Superior temporal gyrus (tissue), 1 donor: ENCODE measurements around the gene JOSD2.

Experiments used
- DNase-seq: peaks from one replicate; pipeline ENCODE4 v3.0.0-alpha.2; 2016; ENCODE audit errors: extremely low spot score

The JOSD2 gene

GRCh38 chr19:50514346-50515167 lies 3.6 kb upstream of the JOSD2 start:
- DNase-seq = peak; percentile 84

DNA sequence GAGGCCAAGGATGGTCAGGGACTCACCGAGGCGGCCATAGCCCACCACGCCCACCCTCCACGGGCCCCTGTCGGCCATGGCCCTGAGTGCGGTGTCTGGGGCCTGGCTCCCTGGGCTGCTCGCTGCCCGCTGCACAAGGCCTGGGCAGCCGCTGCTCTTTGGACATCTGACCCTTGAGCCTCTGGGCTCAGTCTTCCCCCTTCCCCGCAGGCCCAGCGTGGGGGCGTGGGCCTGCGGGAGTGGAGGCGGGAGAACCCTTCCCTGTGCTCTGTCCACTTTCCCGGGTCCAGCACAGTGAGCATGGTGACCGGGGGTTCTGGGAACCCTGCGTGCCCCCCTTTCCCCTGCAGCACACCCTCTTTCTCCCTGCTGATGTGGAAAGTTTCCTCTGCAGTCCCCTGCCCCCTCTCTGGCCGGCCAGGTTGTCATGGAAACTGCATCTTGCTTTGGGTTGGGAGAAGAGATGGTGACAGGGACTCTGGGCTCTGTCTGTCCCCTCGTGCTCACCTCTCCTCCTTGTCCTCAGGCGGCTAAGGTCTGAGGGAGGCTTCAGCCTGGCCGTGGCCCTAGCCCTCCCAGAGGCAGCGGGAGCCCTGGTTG lies 2.9 kb upstream of the JOSD2 start, which contains the start of gene ASPDH:
TSS of gene ASPDH (minus strand) at position 168 of the 600 bp plus-strand sequence. CDS start at position 78, 90 bp downstream.
- no peak for DNase-seq

- no peak for DNase-seq
These were observed 2.2 kb upstream of the JOSD2 start for GRCh38 chr19:50512999-50513745.

GRCh38 chr19:50512112-50512998 lies 1.4 kb upstream of the JOSD2 start:
- no peak for DNase-seq

DNA sequence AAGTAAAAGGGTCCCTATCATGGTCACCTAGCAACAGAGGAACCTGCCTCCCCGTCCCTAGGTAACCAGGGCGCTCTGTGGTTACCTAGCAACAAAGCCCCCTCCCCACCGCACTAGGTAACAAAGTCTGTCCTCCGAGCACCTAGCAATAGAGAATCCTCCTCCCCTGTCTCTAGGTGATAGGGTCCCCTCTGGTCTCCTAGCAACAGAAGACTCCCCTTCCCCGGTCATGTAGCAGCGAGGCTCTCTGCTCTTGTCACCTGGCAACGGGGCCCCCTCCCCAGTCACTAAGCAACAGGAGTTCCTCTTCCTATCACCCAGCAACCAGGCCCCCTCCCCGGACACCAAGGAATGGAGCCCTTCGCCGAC lies 307 bp downstream of the JOSD2 start:
- no peak for DNase-seq

DNA sequence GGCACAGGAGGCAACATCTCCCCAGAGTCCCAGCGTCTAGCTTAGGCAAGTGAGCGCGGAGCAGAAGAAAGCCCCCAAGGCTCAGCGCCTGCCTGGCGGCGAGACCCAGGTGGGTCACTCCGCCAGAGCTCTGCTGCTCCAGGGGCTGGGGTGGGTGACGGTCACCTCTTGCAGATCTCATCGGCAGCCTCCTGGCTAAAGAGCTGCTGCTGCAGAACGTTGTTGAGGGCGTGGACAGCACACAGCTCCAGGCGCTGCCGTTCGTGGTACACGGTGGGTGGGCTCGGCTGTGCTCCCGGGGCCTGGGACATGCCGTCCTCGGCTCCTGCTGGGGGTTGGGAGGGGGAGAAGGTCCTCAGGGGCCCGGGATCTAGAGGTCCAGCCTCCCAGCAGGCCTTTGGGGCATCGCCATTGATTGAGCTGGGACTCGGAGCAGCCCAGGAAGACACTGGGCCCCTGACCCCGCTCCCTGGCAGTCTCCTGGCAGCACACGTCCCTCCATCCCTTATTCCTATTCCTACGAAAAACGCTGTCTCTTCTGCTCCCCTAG lies 795 bp downstream of the JOSD2 start:
- no peak for DNase-seq

DNA sequence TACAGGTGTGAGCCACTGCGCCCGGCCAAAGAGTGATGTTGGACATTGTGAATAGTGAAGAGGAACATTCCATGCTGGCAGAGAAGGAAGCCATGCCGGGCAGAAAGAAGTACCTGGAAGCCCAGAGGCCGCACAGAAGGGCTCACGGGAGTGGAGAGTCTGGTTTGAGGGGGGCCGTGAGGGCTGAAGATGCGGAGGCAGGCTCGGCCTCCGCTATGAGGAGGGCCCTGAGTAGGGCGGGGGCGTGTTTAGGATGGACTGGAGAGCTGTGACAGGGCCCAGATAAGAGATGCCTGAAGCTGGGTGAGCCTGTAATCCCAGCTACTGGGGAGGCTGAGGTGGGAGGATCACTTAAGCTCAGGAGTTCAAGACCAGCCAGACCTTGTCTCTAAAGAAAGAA lies 1.6 kb downstream of the JOSD2 start:
- no peak for DNase-seq

- DNase-seq = no peak
These were observed 2.2 kb downstream of the JOSD2 start for GRCh38 chr19:50508843-50509190.

- no peak for DNase-seq
These were observed 3.6 kb downstream of the JOSD2 start for GRCh38 chr19:50507376-50507775.

DNA sequence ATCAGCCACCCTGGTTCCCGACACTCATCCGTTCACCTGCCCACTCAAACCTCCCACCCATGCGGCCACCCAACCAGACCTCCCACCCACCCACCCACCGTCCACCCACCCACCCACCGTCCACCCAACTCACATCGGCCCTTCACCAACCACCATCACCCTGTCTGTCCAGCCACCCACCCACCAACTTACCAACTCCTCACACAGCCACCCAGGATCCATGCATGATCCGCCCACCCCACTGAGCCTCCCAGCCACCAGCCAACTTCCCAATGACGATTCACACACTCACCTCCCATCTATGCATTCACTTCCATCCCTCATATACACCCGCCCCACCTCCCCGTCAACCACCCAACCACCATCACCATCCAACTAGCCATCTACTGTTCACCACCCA lies 4.3 kb downstream of the JOSD2 start:
- DNase-seq = no peak

GRCh38 chr19:50505856-50506611 lies 5.0 kb downstream of the JOSD2 start:
- no peak for DNase-seq

DNA sequence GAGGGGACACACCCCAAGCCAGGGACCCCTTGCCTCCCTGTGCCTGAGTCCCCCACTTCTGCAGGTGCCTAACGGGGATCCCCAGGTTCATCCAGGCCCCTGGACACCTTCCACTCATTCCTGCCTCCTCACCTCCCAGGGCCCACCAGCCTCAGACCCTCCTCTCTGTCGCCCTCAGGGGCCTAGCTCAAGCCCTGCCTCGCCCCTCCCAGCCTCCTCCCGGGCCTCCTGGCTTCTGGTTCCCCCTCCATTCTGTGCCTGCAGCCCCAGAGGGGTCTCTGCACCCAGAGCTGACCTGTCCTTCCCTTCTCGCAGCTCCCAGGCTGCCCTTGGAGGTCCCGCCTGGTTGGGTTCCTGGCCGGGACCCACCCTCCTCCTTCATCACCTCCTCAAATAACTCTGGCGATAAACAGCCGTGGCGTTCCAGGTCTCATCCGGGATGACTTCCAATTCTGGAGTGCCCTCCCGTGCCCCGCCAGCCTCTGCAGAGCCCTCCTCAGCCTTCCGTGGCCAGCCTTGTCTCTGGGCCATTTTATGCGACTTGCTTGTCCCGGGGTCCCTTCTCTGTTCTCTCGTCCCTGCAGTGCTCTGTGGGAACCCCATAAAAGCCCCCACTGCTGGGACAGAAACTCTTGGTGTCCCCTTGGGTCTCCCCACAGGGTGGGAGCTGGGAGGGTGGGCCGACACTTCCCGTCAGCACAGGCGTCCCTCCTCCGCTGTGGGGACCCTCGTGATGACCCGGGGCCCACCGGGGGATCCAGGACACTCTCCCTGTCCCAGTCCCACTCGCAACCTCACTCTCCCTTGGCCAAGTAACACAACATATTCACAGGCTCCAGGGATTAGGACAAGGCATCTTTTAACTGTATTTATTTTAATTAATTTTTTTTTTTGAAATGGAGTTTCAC lies 9.2 kb downstream of the JOSD2 start:
- DNase-seq = no peak

GRCh38 chr19:50501186-50501567 lies 9.8 kb downstream of the JOSD2 start:
- DNase-seq = no peak

GRCh38 chr19:50500753-50501151 lies 10.2 kb downstream of the JOSD2 start:
- DNase-seq = no peak

DNA sequence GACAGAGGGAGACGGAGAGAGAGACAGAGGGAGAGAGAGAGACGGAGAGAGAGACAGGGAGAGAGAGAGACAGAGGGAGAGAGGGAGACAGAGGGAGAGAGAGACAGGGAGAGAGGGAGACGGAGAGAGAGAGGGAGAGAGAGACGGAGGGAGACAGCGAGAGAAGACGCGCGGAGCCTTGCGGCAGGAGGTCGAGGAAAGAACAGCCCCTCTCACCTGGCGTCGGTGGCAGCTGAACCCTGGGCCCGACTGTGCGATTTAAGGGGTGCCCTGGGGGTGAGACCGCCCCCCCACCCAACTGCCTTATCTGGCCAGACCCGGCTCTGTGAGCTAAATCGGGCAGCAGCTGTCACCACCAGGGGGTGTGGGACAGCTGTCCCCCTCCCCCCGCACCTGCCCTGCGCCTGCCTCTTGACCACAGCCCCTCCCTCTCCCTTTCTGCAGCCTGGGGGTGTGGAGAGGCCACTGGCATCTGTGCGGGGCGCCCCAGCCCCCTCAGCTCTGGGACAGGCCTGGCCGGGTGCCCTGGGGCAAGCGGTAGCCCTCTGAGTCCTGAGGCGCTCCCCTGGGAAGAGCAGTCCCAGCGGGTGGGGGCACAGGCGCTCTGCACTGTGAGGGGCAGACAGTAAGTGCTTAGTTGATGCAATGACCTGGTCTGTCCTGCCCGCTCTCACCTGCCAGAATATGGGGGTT lies 10.8 kb downstream of the JOSD2 start:
- no peak for DNase-seq

GRCh38 chr19:50498219-50499056 lies 12.6 kb downstream of the JOSD2 start:
- DNase-seq = no peak

DNA sequence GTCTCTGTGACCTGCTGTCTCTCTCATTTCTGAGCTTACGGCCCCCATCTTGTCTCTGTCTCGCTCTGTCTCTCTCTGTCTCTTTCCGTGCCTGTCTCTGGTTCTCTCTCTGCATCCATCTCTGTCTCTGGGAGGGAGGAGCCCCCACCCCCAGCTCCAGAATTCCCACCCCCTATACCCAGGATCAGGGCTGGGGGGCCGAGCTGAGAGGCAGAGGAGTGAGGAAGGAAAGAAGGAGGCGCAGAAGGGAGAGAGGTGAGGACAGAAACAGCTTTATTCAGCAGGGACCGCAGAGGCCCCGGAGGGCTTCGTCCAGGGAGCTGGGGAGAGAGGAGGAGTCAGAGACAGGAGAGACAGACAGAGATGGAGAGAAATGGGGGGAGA lies 14.0 kb downstream of the JOSD2 start:
- no peak for DNase-seq
